HepG2 (cell line): ENCODE results near the gene BSG. TPM values are rescaled to one million over a fixed set of nuclear protein-coding genes. Genes with fewer than 3 reads are reported as not detected.
A peak's percentile ranks its signal among the peaks of the same experiment; 100 is the strongest.

ENCODE experiments used
- CHCHD3 ChIP-seq: sonication (generic); formaldehyde crosslinking; IDR thresholded peaks from 2 replicates; pipeline ENCODE4 v1.8.0; 2022; ENCODE audit warnings: mild to moderate bottlenecking, missing genetic modification reagents, moderate library complexity
- GATAD1 ChIP-seq: IDR thresholded peaks from 2 replicates; pipeline ENCODE4 v1.6.1; 2016; ENCODE audit warnings: missing genetic modification reagents, missing compliant biosample characterization
- GTF3A ChIP-seq: sonication (generic); formaldehyde crosslinking; conservative IDR thresholded peaks from 2 replicates; pipeline ENCODE4 v1.4.0; 2020; ENCODE audit warnings: mild to moderate bottlenecking, missing genetic modification reagents
- HMGXB3 ChIP-seq: sonication (generic); formaldehyde crosslinking; IDR thresholded peaks from 2 replicates; pipeline ENCODE4 v1.4.0; 2020; ENCODE audit warnings: missing genetic modification reagents, borderline replicate concordance
- KLF12 ChIP-seq: sonication (generic); formaldehyde crosslinking; IDR thresholded peaks from 2 replicates; pipeline ENCODE4 v1.4.0; 2020; ENCODE audit warnings: missing genetic modification reagents, borderline replicate concordance
- MIER3 ChIP-seq: IDR thresholded peaks from 2 replicates; pipeline ENCODE4 v1.6.1; 2016; ENCODE audit warnings: missing compliant biosample characterization, borderline replicate concordance
- MTF1 ChIP-seq: sonication (generic); formaldehyde crosslinking; IDR thresholded peaks from 2 replicates; pipeline ENCODE4 v1.5.0; 2020; ENCODE audit warnings: missing genetic modification reagents
- NCOA1 ChIP-seq: sonication (generic); formaldehyde crosslinking; IDR thresholded peaks from 2 replicates; pipeline ENCODE4 v1.9.0; 2021; ENCODE audit warnings: missing genetic modification reagents
- PRMT3 ChIP-seq: sonication (generic); formaldehyde crosslinking; IDR thresholded peaks from 2 replicates; pipeline ENCODE4 v1.8.1; 2022; ENCODE audit warnings: low read depth, mild to moderate bottlenecking, moderate library complexity, missing genetic modification reagents, borderline replicate concordance
- RBM22 ChIP-seq: fragments of 200-400 bp; formaldehyde crosslinking; optimal IDR thresholded peaks from 2 replicates; pipeline ENCODE3; 2017; ENCODE audit warnings: mild to moderate bottlenecking, low read length, moderate library complexity
- SNRNP70 ChIP-seq: fragments of 200-400 bp; formaldehyde crosslinking; IDR thresholded peaks from 2 replicates; pipeline ENCODE4 v1.6.1; 2017; ENCODE audit warnings: mild to moderate bottlenecking, low read depth, low read length, moderate library complexity
- TEAD3 ChIP-seq: optimal IDR thresholded peaks from 2 replicates; pipeline ENCODE3; 2016; ENCODE audit warnings: borderline replicate concordance
- ZBTB38 ChIP-seq: sonication (generic); formaldehyde crosslinking; IDR thresholded peaks from 2 replicates; pipeline ENCODE4 v1.5.1; 2020; ENCODE audit warnings: mild to moderate bottlenecking, missing genetic modification reagents
- ZFP37 ChIP-seq: sonication (generic); formaldehyde crosslinking; IDR thresholded peaks from 2 replicates; pipeline ENCODE4 v1.4.0; 2020; ENCODE audit warnings: missing genetic modification reagents, borderline replicate concordance
- ZNF136 ChIP-seq: sonication (generic); formaldehyde crosslinking; IDR thresholded peaks from 2 replicates; pipeline ENCODE4 v1.8.1; 2022; ENCODE audit warnings: low read depth, mild to moderate bottlenecking, moderate library complexity, missing genetic modification reagents
- ZNF30 ChIP-seq: sonication (generic); formaldehyde crosslinking; IDR thresholded peaks from 2 replicates; pipeline ENCODE4 v1.5.0; 2020; ENCODE audit warnings: mild to moderate bottlenecking, missing genetic modification reagents
- ZNF616 ChIP-seq: sonication (generic); formaldehyde crosslinking; IDR thresholded peaks from 2 replicates; pipeline ENCODE4 v1.5.0; 2020; ENCODE audit warnings: low read depth, mild to moderate bottlenecking, missing genetic modification reagents
- polyA plus RNA-seq, 8 experiments: library from polyadenylated mRNA; depleted of rRNA in 3 of 8; stranded (reverse) in 7 of 8; unstranded in 1 of 8; fragments of >200 nt; fragmentation: Illumina TruSeq in 4 of 8; extraction: Trizol in 4 of 8; gene quantifications; 2 replicates each; pipeline versions ENCODE4 v1.2.1 to v1.2.3, GENCODE V29; 2011 to 2016; ENCODE audit warnings: low read depth in 4 of 8, missing spikeins in 1 of 8, mixed read lengths in 1 of 8; ENCODE audit not compliant: insufficient read depth in 1 of 8
- total RNA-seq, 5 experiments: library from RNA; depleted of rRNA; stranded (reverse); fragments of >200 nt; fragmentation: Illumina TruSeq; extraction: Trizol; gene quantifications; 2 replicates each; pipeline ENCODE4 v1.2.3, GENCODE V29; 2016; ENCODE audit warnings: low read depth in 1 of 5
- TF ChIP-seq, protein P1 (sequence below): sonication (generic); formaldehyde crosslinking; IDR thresholded peaks from 2 replicates; pipeline ENCODE4 v1.4.0; 2020; ENCODE audit warnings: missing genetic modification reagents, mild to moderate bottlenecking, borderline replicate concordance
- TF ChIP-seq, protein P2 (sequence below): sonication (generic); formaldehyde crosslinking; IDR thresholded peaks from 2 replicates; pipeline ENCODE4 v1.8.1; 2023; ENCODE audit warnings: mild to moderate bottlenecking, missing genetic modification reagents
- TF ChIP-seq, protein P3 (sequence below): sonication (generic); formaldehyde crosslinking; IDR thresholded peaks from 2 replicates; pipeline ENCODE4 v1.5.0; 2020; ENCODE audit warnings: missing genetic modification reagents, mild to moderate bottlenecking, borderline replicate concordance

Gene BSG
- total and polyA plus RNA-seq, 2 of the 13 experiments (the other 11 are each of a cell fraction or from before 2014, with no cell fraction given) = 309 to 754 TPM

GRCh38 chr19:572140-572742 lies at the start of gene BSG (continued):
- TF ChIP-seq ZNF30 (CRISPR knock-in tag) = 0 out of 2 replicates have a peak, but pooled peaks have one; percentile 39
- no peak for TF ChIP-seq NCOA1
- no peak for TF ChIP-seq KLF12
- TF ChIP-seq MTF1 = no peak
- TF ChIP-seq, protein P1, sequence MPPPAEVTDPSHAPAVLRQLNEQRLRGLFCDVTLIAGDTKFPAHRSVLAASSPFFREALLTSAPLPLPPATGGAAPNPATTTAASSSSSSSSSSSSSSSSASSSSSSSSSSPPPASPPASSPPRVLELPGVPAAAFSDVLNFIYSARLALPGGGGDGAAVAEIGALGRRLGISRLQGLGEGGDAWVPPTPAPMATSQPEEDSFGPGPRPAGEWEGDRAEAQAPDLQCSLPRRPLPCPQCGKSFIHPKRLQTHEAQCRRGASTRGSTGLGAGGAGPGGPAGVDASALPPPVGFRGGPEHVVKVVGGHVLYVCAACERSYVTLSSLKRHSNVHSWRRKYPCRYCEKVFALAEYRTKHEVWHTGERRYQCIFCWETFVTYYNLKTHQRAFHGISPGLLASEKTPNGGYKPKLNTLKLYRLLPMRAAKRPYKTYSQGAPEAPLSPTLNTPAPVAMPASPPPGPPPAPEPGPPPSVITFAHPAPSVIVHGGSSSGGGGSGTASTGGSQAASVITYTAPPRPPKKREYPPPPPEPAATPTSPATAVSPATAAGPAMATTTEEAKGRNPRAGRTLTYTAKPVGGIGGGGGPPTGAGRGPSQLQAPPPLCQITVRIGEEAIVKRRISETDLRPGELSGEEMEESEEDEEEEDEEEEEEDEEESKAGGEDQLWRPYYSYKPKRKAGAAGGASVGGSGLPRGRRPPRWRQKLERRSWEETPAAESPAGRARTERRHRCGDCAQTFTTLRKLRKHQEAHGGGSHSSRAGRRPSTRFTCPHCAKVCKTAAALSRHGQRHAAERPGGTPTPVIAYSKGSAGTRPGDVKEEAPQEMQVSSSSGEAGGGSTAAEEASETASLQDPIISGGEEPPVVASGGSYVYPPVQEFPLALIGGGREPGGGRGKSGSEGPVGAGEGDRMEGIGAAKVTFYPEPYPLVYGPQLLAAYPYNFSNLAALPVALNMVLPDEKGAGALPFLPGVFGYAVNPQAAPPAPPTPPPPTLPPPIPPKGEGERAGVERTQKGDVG (CRISPR knock-in tag) = no peak
- TF ChIP-seq RBM22 = no peak
- 0 out of 2 replicates have a peak, but pooled peaks have one; percentile 22 for TF ChIP-seq PRMT3
- 0 out of 2 replicates have a peak, but pooled peaks have one; percentile 46 for TF ChIP-seq ZNF616 (CRISPR knock-in tag)
- no peak for TF ChIP-seq GTF3A (CRISPR knock-in tag)
- TF ChIP-seq HMGXB3 (CRISPR knock-in tag) = peak; percentile 33; the same call in 1 of the 2 replicates
- no peak for TF ChIP-seq ZFP37
- TF ChIP-seq CHCHD3 (CRISPR knock-in tag) = no peak
- TF ChIP-seq MIER3 = no peak; the same call in 1 of the 2 replicates
- no peak for TF ChIP-seq ZNF136 (CRISPR knock-in tag)
- TF ChIP-seq GATAD1 = peak; percentile 65
- TF ChIP-seq, protein P2, sequence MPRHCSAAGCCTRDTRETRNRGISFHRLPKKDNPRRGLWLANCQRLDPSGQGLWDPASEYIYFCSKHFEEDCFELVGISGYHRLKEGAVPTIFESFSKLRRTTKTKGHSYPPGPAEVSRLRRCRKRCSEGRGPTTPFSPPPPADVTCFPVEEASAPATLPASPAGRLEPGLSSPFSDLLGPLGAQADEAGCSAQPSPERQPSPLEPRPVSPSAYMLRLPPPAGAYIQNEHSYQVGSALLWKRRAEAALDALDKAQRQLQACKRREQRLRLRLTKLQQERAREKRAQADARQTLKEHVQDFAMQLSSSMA = no peak
- 0 out of 2 replicates have a peak, but pooled peaks have one; percentile 45 for TF ChIP-seq ZBTB38 (CRISPR knock-in tag)
- TF ChIP-seq, protein P3, sequence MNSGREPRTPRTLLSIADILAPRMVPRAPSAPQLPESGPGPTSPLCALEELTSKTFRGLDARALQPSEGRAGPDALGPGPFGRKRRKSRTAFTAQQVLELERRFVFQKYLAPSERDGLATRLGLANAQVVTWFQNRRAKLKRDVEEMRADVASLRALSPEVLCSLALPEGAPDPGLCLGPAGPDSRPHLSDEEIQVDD (CRISPR knock-in tag) = no peak
- no peak for TF ChIP-seq SNRNP70
- peak; percentile 64 for TF ChIP-seq TEAD3 (CRISPR knock-in tag)
